OCI-LY7 (cell line): ENCODE measurements around the gene NREP.

ENCODE experiments used
- EZH2phosphoT487 ChIP-seq: fragments of 200-600 bp; sonication (generic); IDR thresholded peaks from 2 replicates; pipeline ENCODE4 v1.6.1; 2018; ENCODE audit warnings: low read depth, borderline replicate concordance, mild to moderate bottlenecking, mixed run types, antibody characterized with exemption, low read length, moderate library complexity, mixed read lengths
- TF ChIP-seq, protein P1 (sequence below): fragments of 200-600 bp; sonication (generic); conservative IDR thresholded peaks from 2 replicates; pipeline ENCODE4 v1.5.1; 2014; ENCODE audit warnings: mild to moderate bottlenecking, antibody characterized with exemption, low read length, moderate library complexity, mixed read lengths

DNA sequence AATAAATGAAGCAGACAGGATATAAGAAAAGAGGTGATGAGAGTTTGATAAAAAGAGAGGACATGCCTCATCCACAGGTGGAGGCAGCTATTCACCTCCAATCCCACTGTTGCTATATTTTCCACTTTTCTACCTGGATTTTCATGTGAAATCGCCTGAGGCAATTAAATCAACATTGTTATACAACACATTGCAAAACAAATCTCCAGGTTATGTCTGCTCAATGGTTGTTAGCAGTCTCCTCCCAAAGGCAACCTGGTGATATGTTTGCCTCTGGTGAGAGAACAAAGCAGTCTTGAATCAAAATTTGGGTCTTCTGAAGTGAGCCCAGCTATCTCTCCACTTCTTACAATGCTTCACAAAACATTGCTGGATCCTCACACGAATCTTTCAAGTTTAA is 30.0 kb downstream of the NREP start:
- TF ChIP-seq, protein P1, sequence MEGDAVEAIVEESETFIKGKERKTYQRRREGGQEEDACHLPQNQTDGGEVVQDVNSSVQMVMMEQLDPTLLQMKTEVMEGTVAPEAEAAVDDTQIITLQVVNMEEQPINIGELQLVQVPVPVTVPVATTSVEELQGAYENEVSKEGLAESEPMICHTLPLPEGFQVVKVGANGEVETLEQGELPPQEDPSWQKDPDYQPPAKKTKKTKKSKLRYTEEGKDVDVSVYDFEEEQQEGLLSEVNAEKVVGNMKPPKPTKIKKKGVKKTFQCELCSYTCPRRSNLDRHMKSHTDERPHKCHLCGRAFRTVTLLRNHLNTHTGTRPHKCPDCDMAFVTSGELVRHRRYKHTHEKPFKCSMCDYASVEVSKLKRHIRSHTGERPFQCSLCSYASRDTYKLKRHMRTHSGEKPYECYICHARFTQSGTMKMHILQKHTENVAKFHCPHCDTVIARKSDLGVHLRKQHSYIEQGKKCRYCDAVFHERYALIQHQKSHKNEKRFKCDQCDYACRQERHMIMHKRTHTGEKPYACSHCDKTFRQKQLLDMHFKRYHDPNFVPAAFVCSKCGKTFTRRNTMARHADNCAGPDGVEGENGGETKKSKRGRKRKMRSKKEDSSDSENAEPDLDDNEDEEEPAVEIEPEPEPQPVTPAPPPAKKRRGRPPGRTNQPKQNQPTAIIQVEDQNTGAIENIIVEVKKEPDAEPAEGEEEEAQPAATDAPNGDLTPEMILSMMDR: no peak
- no peak for TF ChIP-seq EZH2phosphoT487
